Ovary (tissue), 10 donors: ENCODE data around the gene EPB41L2. TPM values are rescaled to one million over a fixed set of nuclear protein-coding genes. Genes with fewer than 3 reads are reported as not detected.
A peak's percentile ranks its signal among the peaks of the same experiment; 100 is the strongest.

ENCODE experiments used
- DNase-seq, 5 donors: peaks; one replicate each; pipeline ENCODE4 v3.0.0-alpha.2; 2019 to 2020
- H3K27ac ChIP-seq, 2 donors: fragments of 200-600 bp; one replicate each; pipeline versions ENCODE4 v1.5.1 to v1.8.0; 2019 to 2022
- H3K27me3 ChIP-seq: fragments of 200-600 bp; one replicate; pipeline ENCODE4 v1.8.0; 2022
- H3K36me3 ChIP-seq: fragments of 200-600 bp; sonication (generic); one replicate; pipeline ENCODE4 v1.5.1; 2019
- H3K4me1 ChIP-seq: one replicate; pipeline ENCODE4 v1.8.1; 2013; ENCODE audit warnings: mild to moderate bottlenecking, moderate library complexity; ENCODE audit not compliant: insufficient read depth
- H3K4me3 ChIP-seq: fragments of 200-600 bp; sonication (generic); one replicate; pipeline ENCODE4 v1.5.1; 2017
- H3K9me3 ChIP-seq, 2 donors: fragments of 200-600 bp in 1 of 2; sonication (generic) in 1 of 2; one replicate each; pipeline versions ENCODE4 v1.5.1 to v1.8.1; 2013 to 2019; ENCODE audit warnings: mild to moderate bottlenecking in 1 of 2, moderate library complexity in 1 of 2
- EP300 ChIP-seq: sonication (generic); formaldehyde crosslinking; IDR thresholded peaks from one replicate; pipeline ENCODE4 v1.6.1; 2017; ENCODE audit warnings: antibody characterized with exemption
- POLR2A ChIP-seq: fragments of 450-650 bp; IDR thresholded peaks from one replicate; pipeline ENCODE4 v1.6.1; 2017; ENCODE audit warnings: antibody characterized with exemption, mild to moderate bottlenecking, moderate library complexity
- WGBS, 3 donors: extraction: QIAGEN DNeasy Blood & Tissue Kit in 1 of 3; methylation state at CpG; one replicate each; pipeline versions ENCODE4 v1.1.5 to v1.1.7; 2013 to 2017; 5-methylcytosine and 5-hydroxymethylcytosine counted together
- intact Hi-C, 4 donors: fragments of 100-400 bp; cut with DNase I; formaldehyde crosslinking; loops; one replicate each; pipeline versions ENCODE4 v1.11.0 to v1.15.1; 2022 to 2023
- long read RNA-seq, 3 donors: library from polyadenylated mRNA in 2 of 3; unstranded in 2 of 3; transcript quantifications; one replicate each; pipeline ENCODE4 v2.0.0 and lab custom pipeline, GENCODE V29; 2021 to 2026
- polyA plus RNA-seq, 2 donors: library from polyadenylated mRNA; stranded (reverse); fragments of 200-250 nt in 1 of 2; fragments of 350-450 nt in 1 of 2; fragmentation: Illumina TruSeq in 1 of 2; extraction: RNeasy Lipid Tissue Mini Kit (QIAGEN cat#74804) in 1 of 2; gene quantifications; one replicate each; pipeline ENCODE4 v1.2.3, GENCODE V29; 2013 to 2014
- total RNA-seq, 7 donors: library from RNA; depleted of rRNA in 2 of 7; stranded (reverse); fragments of >200 nt in 2 of 7; fragmentation: NEBNext Ultra II Directional in 3 of 7; extraction: Animal tissue kit (Norgen Biotek cat#: 25700) in 3 of 7; gene quantifications; one replicate each; pipeline versions ENCODE4 v1.1.0 to v1.2.4, GENCODE V29; 2016 to 2023
- TF ChIP-seq, protein P1 (sequence below), 3 donors: fragments of 450-650 bp in 2 of 3; fragments of 200-600 bp in 1 of 3; IDR thresholded peaks; one replicate each; pipeline versions ENCODE4 v1.5.1 to v1.8.0; 2016 to 2022; ENCODE audit warnings: antibody characterized with exemption in 3 of 3, mild to moderate bottlenecking in 1 of 3
- donor health status: DM: no; HTN: no; CAD: no; lungs with moderate emphysema.
- donor health status: DM: no; HTN: no; CAD: no.
- donor health status: Bipolar disorder and iron deficiency.
- donor health status: DM: yes; HTN: yes; CAD: no.
- donor health status: DM: no; HTN: no; CAD: no.
- donor health status: DM: yes; HTN: yes; CAD: no.

EPB41L2 gene
- total RNA-seq (100 to 1,000 TPM; 113 to 256 (median 204) TPM), polyA plus RNA-seq (100 to 1,000 TPM in 1 of 2 donors, 10 to 100 TPM in 1; 49.8 to 294 TPM)
- long read RNA-seq, donor 1, partial matches to known transcripts, result 58 of 70 reads
- long read RNA-seq, donor 1, other reads (novel, unspliced or antisense), result 11 of 70 reads
- long read RNA-seq, donor 2, full-length matches to known transcripts, result 7 of 52 reads
- long read RNA-seq, donor 2, partial matches to known transcripts, result 45 of 52 reads
- long read RNA-seq, donor 2, other reads (novel, unspliced or antisense), result 0 of 52 reads
- long read RNA-seq, donor 3, full-length matches to known transcripts, result 25 of 104 reads
- long read RNA-seq, donor 3, partial matches to known transcripts, result 47 of 104 reads
- long read RNA-seq, donor 3, other reads (novel, unspliced or antisense), result 32 of 104 reads

GRCh38 chr6:131063028-131063763 lies at the start of gene EPB41L2:
Gene EPB41L2 (minus strand): TSS chr6:131063245. CDS start chr6:130956485, 106,760 bp downstream.
- H3K4me1 ChIP-seq, result peaks cover 3% of the 10 kb centered on the region
- DNase-seq, result peak; percentile 90 to 96 (median 93)
- TF ChIP-seq, protein P1, sequence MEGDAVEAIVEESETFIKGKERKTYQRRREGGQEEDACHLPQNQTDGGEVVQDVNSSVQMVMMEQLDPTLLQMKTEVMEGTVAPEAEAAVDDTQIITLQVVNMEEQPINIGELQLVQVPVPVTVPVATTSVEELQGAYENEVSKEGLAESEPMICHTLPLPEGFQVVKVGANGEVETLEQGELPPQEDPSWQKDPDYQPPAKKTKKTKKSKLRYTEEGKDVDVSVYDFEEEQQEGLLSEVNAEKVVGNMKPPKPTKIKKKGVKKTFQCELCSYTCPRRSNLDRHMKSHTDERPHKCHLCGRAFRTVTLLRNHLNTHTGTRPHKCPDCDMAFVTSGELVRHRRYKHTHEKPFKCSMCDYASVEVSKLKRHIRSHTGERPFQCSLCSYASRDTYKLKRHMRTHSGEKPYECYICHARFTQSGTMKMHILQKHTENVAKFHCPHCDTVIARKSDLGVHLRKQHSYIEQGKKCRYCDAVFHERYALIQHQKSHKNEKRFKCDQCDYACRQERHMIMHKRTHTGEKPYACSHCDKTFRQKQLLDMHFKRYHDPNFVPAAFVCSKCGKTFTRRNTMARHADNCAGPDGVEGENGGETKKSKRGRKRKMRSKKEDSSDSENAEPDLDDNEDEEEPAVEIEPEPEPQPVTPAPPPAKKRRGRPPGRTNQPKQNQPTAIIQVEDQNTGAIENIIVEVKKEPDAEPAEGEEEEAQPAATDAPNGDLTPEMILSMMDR (IDR thresholded peaks at IDR 0.05), result peak; percentile 29 to 51 (median 50)
- TF ChIP-seq POLR2A (peak; percentile 84), EP300 (no peak)
- intact Hi-C loops, result loop anchor here in 2 of 4 donors (5.0 to 10.0 kb wide), 3 partner anchors 46 to 178 kb away; no protein-coding TSS in a partner anchor
- H3K36me3 ChIP-seq, result no peaks in the 10 kb centered on the region
- peak within 1 kb of the TSS; percentile 98 for H3K4me3 ChIP-seq
- WGBS, 3 donors, result 0% methylated on average over 35 to 61 of the region's 61 CpGs
- no peaks in the 10 kb centered on the region for H3K27me3 ChIP-seq
- peak within 1 kb of the TSS; percentile 65 to 81 for H3K27ac ChIP-seq
- H3K9me3 ChIP-seq, result no peaks in the 10 kb centered on the region

DNA sequence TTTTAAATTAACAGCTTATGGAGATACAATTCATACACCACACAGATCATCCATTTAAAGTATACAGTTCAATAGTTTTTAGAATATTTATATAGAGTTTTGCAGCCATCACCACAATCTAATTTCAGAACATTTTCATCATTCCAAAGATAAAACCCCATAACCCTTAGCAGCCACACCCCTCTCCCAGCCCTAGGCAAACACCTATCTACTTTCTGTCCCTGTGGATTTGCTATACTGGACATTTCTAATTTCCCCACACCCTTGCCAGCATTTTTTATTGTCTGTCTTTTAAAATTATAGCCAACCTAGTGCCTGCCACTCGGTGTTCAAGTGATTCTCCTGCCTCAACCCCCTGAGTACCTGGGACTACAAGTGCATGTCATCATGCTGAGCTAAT lies 49.2 kb upstream of the EPB41L2 start:
- no peak overlapping the region for H3K27ac ChIP-seq
- no peaks in the 10 kb centered on the region for H3K27me3 ChIP-seq
- no peaks in the 10 kb centered on the region for H3K4me1 ChIP-seq
- WGBS, 3 donors, result 71 to 93% (median 85%) methylated on average over 1 of the region's 1 CpG
- intact Hi-C loops, result loop anchor here in 1 of 4 donors (10.0 kb wide), 1 partner anchor 227 kb away; no protein-coding TSS in a partner anchor
- no peaks in the 10 kb centered on the region for H3K36me3 ChIP-seq
- no peaks in the 10 kb centered on the region for H3K9me3 ChIP-seq
- TF ChIP-seq, protein P1 (IDR thresholded peaks at IDR 0.05), result no peak
- no peak for TF ChIP-seq EP300
- no peak overlapping the region for H3K4me3 ChIP-seq
- DNase-seq, result no peak

DNA sequence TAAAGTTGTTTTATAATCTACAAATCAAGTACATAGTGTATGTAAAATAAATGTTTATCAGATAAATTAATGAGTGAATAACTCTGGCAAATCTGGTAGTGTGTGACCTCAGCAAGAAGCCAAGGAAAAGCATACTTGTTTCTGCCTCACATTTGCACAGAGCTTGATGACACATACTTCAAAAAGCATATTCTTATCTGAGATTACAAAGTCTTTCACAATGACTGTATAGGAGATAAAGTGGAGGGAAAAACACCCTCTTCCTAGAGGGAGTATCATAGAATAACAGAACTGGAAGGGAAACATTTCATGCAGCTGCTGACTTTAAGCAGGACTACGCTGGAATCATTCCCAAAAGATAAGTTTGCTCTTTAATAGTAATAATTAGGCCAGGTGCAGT lies 44.1 kb upstream of the EPB41L2 start:
- no peaks in the 10 kb centered on the region for H3K27me3 ChIP-seq
- H3K4me3 ChIP-seq, result no peak overlapping the region
- no peaks in the 10 kb centered on the region for H3K4me1 ChIP-seq
- 3 to 21% (median 12%) methylated on average over 1 of the region's 1 CpG for WGBS, 3 donors
- intact Hi-C loops, result no loop called here
- no peak overlapping the region for H3K27ac ChIP-seq
- TF ChIP-seq, protein P1 (IDR thresholded peaks at IDR 0.05), result no peak
- TF ChIP-seq EP300, result no peak
- TF ChIP-seq POLR2A, result no peak
- no peaks in the 10 kb centered on the region for H3K36me3 ChIP-seq
- no peaks in the 10 kb centered on the region for H3K9me3 ChIP-seq
- no peak for DNase-seq

GRCh38 chr6:131103901-131104300 lies 40.9 kb upstream of the EPB41L2 start:
- WGBS, 3 donors, result 98 to 100% (median 100%) methylated on average over 1 of the region's 1 CpG
- DNase-seq, result no peak
- intact Hi-C loops, result no loop called here
- no peak overlapping the region for H3K4me3 ChIP-seq
- TF ChIP-seq, protein P1 (IDR thresholded peaks at IDR 0.05), result no peak
- TF ChIP-seq EP300, result no peak
- TF ChIP-seq POLR2A, result no peak
- no peaks in the 10 kb centered on the region for H3K36me3 ChIP-seq
- H3K9me3 ChIP-seq, result no peaks in the 10 kb centered on the region
- no peaks in the 10 kb centered on the region for H3K27me3 ChIP-seq
- H3K27ac ChIP-seq, result no peak overlapping the region
- no peaks in the 10 kb centered on the region for H3K4me1 ChIP-seq
